Activated T-helper 9 cell treated with anti-CD3 and anti-CD28 coated beads, Interleukin-2, amount 50 U/mL, for 16 hours (primary cell): Measurements from ENCODE around the gene PPA1.
"Not testable (repeated sequence)": the region's sequence is repeated elsewhere in the genome, so short reads cannot be mapped to it uniquely, and the experiment has no call there.

Experiments used
- DNase-seq: peaks from one replicate; pipeline ENCODE4 v3.0.0-alpha.2; 2020; ENCODE audit warnings: low read depth

Gene PPA1

DNA sequence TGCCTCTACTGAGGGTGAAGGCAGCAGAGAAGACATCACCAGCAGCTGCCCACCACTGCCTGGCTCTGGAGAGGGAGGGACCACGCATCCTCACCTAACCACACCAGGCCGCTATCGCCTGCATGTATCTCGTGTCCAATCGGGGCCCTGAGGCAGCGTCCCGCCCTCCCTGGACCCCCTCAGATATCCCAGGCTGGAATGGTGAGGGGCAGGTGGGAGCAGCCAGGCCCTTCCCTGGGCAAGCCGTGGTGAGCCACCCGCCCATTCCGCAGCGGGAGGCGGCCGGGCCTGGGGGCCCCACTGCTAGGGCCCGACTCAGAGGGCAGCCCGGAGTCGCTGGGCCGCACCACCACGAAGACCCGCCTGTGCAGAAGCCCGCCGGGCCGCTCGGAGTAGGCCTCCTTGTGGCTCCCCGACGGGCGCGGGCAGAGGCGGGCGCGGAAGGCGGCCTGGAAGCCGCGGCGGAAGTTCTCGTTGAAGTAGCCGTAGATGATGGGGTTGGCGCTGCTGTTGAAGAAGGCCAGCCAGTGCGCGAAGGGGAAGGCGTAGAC is 21.6 kb upstream of the PPA1 start:
- DNase-seq: no peak

GRCh38 chr10:70253878-70254765 is 20.9 kb upstream of the PPA1 start:
- no peak for DNase-seq

- no peak for DNase-seq
Observed at GRCh38 chr10:70250961-70251680, 17.9 kb upstream of the PPA1 start.

- DNase-seq: no peak
Observed at GRCh38 chr10:70247360-70247759, 14.1 kb upstream of the PPA1 start.

- DNase-seq: no peak
Observed at GRCh38 chr10:70241081-70241480, 7.9 kb upstream of the PPA1 start.

DNA sequence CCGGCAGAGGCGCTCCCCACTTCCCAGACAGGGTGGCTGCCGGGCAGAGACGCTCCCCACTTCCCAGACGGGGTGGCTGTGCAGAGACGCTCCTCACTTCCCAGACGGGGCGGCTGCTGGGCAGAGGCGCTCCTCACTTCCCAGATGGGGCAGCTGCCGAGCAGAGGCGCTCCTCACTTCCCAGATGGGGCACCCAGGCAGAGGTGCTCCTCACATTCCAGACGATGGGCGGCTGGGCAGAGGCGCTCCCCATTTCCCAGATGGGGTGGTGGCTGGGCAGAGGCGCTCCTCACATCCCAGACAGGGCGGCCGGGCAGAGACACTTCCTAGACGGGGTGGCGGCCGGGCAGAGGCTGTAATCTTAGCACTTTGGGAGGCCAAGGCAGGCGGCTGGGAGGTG is 6.8 kb upstream of the PPA1 start:
- DNase-seq: not testable (repeated sequence)

DNA sequence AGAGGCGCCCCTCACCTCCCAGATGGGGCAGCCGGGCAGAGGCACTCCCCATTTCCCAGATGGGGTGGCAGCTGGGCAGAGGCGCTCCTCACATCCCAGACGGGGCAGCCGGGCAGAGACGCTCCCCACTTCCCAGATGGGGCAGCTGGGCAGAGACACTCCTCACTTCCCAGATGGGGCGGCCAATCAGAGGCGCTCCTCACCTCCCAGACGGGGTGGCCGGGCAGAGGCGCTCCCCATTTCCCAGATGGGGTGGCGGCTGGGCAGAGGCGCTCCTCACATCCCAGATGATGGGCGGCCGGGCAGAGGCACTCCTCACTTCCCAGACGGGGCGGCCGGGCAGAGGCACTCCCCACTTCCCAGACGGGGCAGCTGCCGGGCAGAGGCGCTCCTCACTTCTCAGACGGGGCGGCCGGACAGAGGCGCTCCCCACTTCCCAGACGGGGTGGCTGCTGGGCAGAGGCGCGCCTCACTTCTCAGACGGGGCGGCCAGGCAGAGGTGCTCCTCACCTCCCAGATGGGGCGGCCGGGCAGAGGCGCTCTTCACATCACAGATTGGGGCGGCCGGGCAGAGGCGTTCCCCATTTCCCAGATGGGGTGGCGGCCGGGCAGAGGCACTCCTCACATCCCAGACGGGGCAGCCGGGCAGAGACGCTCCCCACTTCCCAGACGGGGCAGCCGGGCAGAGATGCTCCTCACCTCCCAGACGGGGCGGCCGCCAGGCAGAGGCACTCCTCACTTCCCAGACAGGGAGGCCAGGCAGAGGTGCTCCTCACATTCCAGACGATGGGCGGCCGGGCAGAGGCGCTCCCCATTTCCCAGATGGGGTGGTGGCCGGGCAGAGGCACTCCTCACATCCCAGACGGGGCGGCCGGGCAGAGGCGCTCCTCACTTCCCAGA is 6.1 kb upstream of the PPA1 start:
- not testable (repeated sequence) for DNase-seq

DNA sequence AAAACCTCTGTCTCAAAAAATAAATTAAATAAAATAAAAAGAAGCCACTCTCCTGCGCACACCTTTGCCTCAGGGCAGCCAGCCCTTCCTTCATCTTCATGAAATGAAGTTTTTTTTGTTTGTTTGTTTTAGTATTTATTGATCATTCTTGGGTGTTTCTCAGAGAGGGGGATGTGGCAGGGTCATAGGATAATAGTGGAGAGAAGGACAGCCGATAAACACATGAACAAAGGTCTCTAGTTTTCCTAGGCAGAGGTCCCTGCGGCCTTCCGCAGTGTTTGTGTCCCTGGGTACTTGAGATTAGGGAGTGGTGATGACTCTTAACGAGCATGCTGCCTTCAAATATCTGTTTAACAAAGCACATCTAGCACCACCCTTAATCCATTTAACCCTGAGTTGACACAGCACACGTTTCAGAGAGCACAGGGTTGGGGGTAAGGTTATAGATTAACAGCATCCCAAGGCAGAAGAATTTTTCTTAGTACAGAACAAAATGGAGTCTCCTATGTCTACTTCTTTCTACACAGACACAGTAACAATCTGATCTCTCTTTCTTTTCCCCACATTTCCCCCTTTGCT is 4.8 kb upstream of the PPA1 start:
- DNase-seq: not testable (repeated sequence)

GRCh38 chr10:70234668-70235447 is 1.6 kb upstream of the PPA1 start:
- DNase-seq: no peak

- no peak for DNase-seq
Observed at GRCh38 chr10:70233939-70234300, 691 bp upstream of the PPA1 start.

- no peak for DNase-seq
Observed at GRCh38 chr10:70232859-70233108, 445 bp downstream of the PPA1 start.

DNA sequence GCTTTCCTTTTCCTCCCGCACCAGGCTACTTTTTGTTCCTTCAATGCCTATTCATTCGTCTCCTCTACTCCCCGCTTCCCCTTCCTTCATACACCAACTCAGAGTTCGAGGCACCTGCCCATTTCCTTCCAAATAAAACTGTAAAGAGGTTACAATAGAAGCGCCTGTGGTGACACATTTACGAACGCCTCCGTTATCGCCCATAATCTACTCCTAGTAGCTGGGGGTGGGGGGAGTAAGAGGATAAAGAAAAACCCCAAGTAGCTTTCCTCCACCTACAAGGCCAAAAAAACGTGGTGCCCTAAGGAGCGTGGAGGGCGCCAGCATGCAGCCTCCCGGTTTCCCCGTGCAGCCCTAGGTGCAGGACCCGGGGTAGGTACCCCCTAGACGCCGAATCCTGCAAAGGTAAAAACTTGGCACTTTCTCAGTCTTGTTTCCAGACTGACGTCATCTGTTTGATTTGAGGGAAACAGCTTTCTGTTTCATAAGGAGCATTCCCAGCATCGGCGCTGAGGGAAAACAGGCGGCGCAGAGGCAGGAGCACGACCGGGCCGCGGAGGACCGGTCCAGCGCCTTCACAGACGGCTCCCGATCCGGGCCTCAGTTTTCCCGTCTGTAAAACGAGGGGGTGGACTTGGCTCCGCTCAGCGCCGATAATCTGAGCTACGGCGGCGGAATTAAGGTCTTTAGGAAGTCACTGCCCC is 922 bp downstream of the PPA1 start:
- DNase-seq: peak; percentile 23

- DNase-seq: no peak
Observed at GRCh38 chr10:70228491-70228890, 4.7 kb downstream of the PPA1 start.

DNA sequence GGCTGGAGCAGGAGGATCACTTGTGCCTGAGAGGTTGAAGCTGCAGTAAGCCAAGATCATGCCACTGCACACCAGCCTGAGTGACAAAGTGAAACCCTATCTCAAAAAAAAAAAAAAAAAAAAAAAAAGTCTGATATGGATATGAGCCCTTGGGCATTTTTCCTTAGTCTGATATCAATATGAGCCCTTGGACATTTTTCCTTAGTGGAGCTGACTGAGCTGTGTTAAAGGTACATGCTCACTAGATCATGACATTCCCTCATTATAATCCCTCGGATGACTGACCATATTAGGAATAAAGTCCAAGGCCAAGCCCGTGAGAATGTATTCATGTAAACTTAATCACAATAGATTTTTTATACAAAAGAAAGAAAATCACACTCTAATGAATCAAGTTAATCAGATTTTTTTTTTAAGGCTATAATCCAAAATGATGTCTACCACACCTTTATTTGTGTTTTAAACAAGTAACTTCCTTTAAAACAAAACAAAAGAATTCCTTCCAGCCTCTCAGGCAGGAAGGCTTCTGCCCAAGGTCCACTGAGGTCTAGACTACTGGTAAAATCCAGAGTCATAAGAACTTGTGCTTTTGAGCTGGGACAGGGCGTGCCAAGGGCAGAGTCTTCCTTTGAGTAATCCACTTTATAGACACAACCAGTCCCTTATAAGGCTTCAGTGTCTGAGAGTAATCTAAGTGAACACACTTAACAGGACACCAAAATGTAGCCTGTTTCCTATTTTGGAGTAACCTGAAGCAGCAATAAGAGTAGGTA is 5.5 kb downstream of the PPA1 start:
- DNase-seq: no peak

DNA sequence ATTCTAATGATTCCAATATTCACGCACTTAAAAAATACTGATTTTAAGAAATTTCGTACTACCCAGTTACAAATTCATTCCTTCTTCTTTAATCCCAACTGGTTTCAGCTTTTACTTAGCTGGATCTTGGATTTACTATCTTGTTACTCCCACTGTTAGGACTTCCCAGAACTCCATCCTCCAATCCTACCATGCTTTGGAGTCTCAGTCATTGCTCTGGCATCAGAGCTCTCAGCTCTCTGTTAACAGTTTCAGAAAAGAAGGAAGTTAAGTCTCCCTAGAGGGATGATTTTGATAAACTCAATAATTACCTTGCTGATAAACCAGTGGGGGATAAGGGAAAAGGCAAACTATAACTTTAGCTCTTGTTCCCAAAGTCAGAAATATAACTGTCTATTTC is 9.5 kb downstream of the PPA1 start:
- DNase-seq: no peak

DNA sequence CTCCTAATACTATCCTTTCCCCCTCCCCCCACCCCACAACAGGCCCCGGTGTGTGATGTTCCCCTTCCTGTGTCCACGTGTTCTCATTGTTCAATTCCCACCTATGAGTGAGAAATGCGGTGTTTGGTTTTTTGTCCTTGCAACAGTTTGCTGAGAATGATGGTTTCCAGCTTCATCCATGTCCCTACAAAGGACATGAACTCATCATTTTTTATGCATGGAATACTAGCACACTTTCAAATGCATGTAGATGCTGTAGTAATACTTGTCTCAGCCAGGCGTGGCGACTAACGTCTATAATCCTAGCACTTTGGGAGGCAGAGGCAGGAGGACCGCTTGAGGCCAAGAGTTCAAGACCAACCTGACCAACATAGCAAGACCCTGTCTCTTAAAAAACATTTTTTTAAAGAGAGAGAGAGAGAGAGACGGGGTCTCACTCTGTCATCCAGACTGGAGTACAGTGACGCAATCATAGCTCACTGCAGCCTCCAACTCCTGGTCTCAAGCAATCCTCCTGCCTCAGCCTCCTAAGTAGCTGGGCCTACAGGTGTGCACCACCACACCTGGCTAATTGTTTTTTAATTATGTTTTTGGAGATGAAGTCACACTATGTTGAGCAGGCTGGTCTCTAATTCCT is 10.3 kb downstream of the PPA1 start:
- DNase-seq: not testable (repeated sequence)

DNA sequence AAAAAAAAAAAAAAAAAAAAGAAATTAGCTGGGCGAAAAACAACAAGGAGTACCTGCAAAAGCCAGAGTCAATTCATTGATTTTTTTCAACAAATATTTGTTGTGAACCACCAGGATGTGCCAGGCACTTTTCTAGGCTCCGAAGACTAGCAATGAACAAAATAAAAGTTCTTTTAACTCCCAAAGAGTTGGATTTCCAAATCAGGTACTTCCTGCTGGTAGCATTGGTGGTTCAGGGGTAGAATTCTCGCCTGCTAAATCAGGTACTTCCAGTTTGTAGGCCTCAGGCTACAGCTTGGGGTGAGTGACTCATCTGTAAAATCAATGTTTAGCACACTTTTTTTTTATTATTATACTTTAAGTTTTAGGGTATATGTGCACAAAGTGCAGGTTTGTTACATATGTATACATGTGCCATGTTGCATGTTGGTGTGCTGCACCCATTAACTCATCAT is 10.9 kb downstream of the PPA1 start:
- DNase-seq: no peak

- no peak for DNase-seq
Observed at GRCh38 chr10:70221030-70221429, 12.2 kb downstream of the PPA1 start.

GRCh38 chr10:70212879-70213278 is 20.4 kb downstream of the PPA1 start:
- DNase-seq: no peak
